ENCODE measurements around the gene ZSCAN20. TPM values are rescaled to one million over a fixed set of nuclear protein-coding genes. Genes with fewer than 3 reads are reported as not detected.

ZSCAN20 gene
- total and polyA plus RNA-seq, 2 of the 4 experiments (the other 2 are of a cell fraction), result 2.1 to 11.1 TPM

DNA sequence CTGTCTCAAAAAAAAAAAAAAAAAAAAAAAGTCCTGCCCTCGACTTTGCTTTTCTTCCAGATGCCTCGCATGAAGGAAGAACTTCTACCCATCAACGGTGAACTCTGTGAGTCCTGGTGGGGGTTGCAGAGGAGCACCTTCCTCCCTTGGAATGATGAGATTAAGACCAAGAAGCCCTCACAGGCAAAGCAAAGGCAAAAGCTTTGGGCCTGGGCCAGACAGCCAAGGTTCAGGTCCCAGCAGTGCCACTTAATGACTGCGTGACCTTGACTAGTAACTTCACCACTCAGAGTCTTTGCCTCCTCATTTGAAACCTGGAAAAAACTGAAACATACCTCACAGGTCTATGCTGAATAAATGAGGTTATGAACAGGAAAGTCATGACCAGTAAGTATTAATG is 55.5 kb downstream of the ZSCAN20 start:
- in situ Hi-C loops (cut with MboI; ENCODE audit: low sequenced_read_pairs) (no loop called here), dilution Hi-C loops (cut with HindIII; ENCODE audit: low sequenced_read_pairs, unreplicated experiment) (no loop called here), intact Hi-C loops (cut with micrococcal nuclease) (no loop called here)
- Histone ChIP-seq H3K23ac (ENCODE audit: low read depth, low read length) (no peak overlapping the region), H2AK5ac (ENCODE audit: low read depth, low read length) (no peak overlapping the region), H3K4ac (ENCODE audit: low read depth, low read length) (no peak overlapping the region), H3K4me1 (ENCODE audit: control insufficient read depth, insufficient read depth, low read length) (no peaks in the 10 kb centered on the region), H3K9me1 (ENCODE audit: insufficient read depth, low read length) (no peaks in the 10 kb centered on the region), H4K91ac (ENCODE audit: insufficient read depth, low read depth, low read length) (no peak overlapping the region), H3K18ac (ENCODE audit: low read depth, low read length) (no peak overlapping the region), H3K4me2 (ENCODE audit: low read depth, low read length) (no peak overlapping the region), H4K8ac (ENCODE audit: low read depth in 2 of 2, low read length in 2 of 2) (no peak overlapping the region), H3K14ac (replicated peaks; ENCODE audit: low read depth, low read length) (no peak overlapping the region), H3K4me3 (ENCODE audit: insufficient read depth, low read depth, low read length) (no peak overlapping the region), H2BK120ac (ENCODE audit: low read depth, low read length) (no peak overlapping the region), H3K79me1 (ENCODE audit: low read depth in 1 of 2, low read length in 2 of 2) (no peaks in the 10 kb centered on the region), H2AK9ac (replicated peaks; ENCODE audit: low read depth, low read length, poor library complexity) (no peak overlapping the region), H2BK15ac (ENCODE audit: low read depth, low read length) (no peak overlapping the region), H3K56ac (ENCODE audit: extremely low read depth, insufficient read depth, low read length) (no peak overlapping the region), H3K27ac (ENCODE audit: insufficient read depth, low read length) (no peak overlapping the region), H3K9me3 (ENCODE audit: control insufficient read depth, insufficient read depth, low read length) (no peaks in the 10 kb centered on the region), H2BK20ac (ENCODE audit: low read depth, low read length) (no peak overlapping the region), H3K36me3 (ENCODE audit: control insufficient read depth, insufficient read depth, low read length) (no peaks in the 10 kb centered on the region), H2AFZ (replicated peaks; ENCODE audit: low read length, poor library complexity) (no peak overlapping the region), H3K27me3 (ENCODE audit: control insufficient read depth, insufficient read depth, low read length) (no peaks in the 10 kb centered on the region), H3K9ac (ENCODE audit: low read depth, low read length) (no peak overlapping the region), H4K20me1 (ENCODE audit: insufficient read depth, low read length) (no peaks in the 10 kb centered on the region), H4K5ac (ENCODE audit: low read depth, low read length) (no peak overlapping the region), H2BK5ac (ENCODE audit: low read depth, low read length, poor library complexity, severe bottlenecking) (no peak overlapping the region)
- TF ChIP-seq MXI1 (IDR thresholded peaks at IDR 0.05; ENCODE audit: borderline replicate concordance, low read depth, low read length) (no peak), POLR2A (IDR thresholded peaks at IDR 0.05; ENCODE audit: low read depth, low read length) (no peak), SMC3 (IDR thresholded peaks at IDR 0.05; ENCODE audit: low read depth, low read length) (no peak), RAD21 (IDR thresholded peaks at IDR 0.05; ENCODE audit: low read length) (no peak), RFX5 (IDR thresholded peaks at IDR 0.05; ENCODE audit: low read depth, low read length) (no peak), MAZ (IDR thresholded peaks at IDR 0.05; ENCODE audit: borderline replicate concordance, low read depth, low read length) (no peak), CEBPB (IDR thresholded peaks at IDR 0.05; ENCODE audit: low read depth, low read length) (no peak)
- TF ChIP-seq, protein P1, sequence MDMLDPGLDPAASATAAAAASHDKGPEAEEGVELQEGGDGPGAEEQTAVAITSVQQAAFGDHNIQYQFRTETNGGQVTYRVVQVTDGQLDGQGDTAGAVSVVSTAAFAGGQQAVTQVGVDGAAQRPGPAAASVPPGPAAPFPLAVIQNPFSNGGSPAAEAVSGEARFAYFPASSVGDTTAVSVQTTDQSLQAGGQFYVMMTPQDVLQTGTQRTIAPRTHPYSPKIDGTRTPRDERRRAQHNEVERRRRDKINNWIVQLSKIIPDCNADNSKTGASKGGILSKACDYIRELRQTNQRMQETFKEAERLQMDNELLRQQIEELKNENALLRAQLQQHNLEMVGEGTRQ (IDR thresholded peaks at IDR 0.05; ENCODE audit: low read depth, low read length), result no peak
- TF ChIP-seq, protein P2, sequence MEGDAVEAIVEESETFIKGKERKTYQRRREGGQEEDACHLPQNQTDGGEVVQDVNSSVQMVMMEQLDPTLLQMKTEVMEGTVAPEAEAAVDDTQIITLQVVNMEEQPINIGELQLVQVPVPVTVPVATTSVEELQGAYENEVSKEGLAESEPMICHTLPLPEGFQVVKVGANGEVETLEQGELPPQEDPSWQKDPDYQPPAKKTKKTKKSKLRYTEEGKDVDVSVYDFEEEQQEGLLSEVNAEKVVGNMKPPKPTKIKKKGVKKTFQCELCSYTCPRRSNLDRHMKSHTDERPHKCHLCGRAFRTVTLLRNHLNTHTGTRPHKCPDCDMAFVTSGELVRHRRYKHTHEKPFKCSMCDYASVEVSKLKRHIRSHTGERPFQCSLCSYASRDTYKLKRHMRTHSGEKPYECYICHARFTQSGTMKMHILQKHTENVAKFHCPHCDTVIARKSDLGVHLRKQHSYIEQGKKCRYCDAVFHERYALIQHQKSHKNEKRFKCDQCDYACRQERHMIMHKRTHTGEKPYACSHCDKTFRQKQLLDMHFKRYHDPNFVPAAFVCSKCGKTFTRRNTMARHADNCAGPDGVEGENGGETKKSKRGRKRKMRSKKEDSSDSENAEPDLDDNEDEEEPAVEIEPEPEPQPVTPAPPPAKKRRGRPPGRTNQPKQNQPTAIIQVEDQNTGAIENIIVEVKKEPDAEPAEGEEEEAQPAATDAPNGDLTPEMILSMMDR (conservative IDR thresholded peaks at IDR 0.05; ENCODE audit: low read depth, low read length), result no peak
- ATAC-seq (ENCODE audit: low read depth), result no peak
- POLR2A ChIA-PET (ENCODE audit: unreplicated experiment), result no interaction called here
- WGBS, 2 experiments (ENCODE audit: extremely low coverage in 2 of 2, insufficient read length in 1 of 2), result no CpG with 5 or more reads among the region's 4 CpGs
- no peak for DNase-seq
- no TSS peak for BruUV-seq (replicated peaks)
- CTCF ChIA-PET, result no interaction called here

Data from IMR-90 (cell line).